Mesenchymal stem cell (in vitro differentiated cells and primary cell): ENCODE results near the gene FIGLA. TPM values are rescaled to one million over a fixed set of nuclear protein-coding genes. Genes with fewer than 3 reads are reported as not detected.

Source experiments
- DNase-seq: peaks from one replicate; pipeline ENCODE4 v3.0.0-alpha.2; 2013
- H2AFZ ChIP-seq: one replicate; pipeline ENCODE4 v1.6.1; 2013; ENCODE audit warnings: low read depth, mild to moderate bottlenecking, control low read depth, inconsistent platforms, low read length, moderate library complexity
- H2AK5ac ChIP-seq: 2 replicates; pipeline ENCODE4 v1.6.1; 2013; ENCODE audit warnings: low read length, moderate library complexity, mild to moderate bottlenecking, inconsistent platforms; ENCODE audit not compliant: severe bottlenecking
- H2BK120ac ChIP-seq: one replicate; pipeline ENCODE4 v1.6.1; 2013; ENCODE audit warnings: low read depth, mild to moderate bottlenecking, inconsistent platforms, low read length, moderate library complexity
- H2BK12ac ChIP-seq, 2 experiments: one replicate each; pipeline ENCODE4 v1.6.1; 2013; ENCODE audit warnings: inconsistent platforms in 2 of 2, low read length in 2 of 2, mild to moderate bottlenecking in 2 of 2, moderate library complexity in 2 of 2, control low read depth in 1 of 2
- H2BK15ac ChIP-seq: one replicate; pipeline ENCODE4 v1.6.1; 2013; ENCODE audit warnings: mild to moderate bottlenecking, low read depth, inconsistent platforms; ENCODE audit not compliant: poor library complexity, severe bottlenecking
- H2BK5ac ChIP-seq: 2 replicates; pipeline ENCODE4 v1.6.1; 2013; ENCODE audit warnings: low read depth, mild to moderate bottlenecking, low read length, control low read depth, inconsistent platforms; ENCODE audit not compliant: poor library complexity, severe bottlenecking
- H3K14ac ChIP-seq, 2 experiments: one replicate each; pipeline ENCODE4 v1.6.1; 2013; ENCODE audit warnings: inconsistent platforms in 2 of 2, low read length in 2 of 2, control low read depth in 1 of 2, mild to moderate bottlenecking in 1 of 2, moderate library complexity in 1 of 2
- H3K18ac ChIP-seq, 2 experiments: one replicate each; pipeline ENCODE4 v1.6.1; 2013; ENCODE audit warnings: inconsistent platforms in 2 of 2, low read length in 2 of 2, control low read depth in 1 of 2, low read depth in 1 of 2, mild to moderate bottlenecking in 1 of 2
- H3K23ac ChIP-seq, 2 experiments: one replicate each; pipeline ENCODE4 v1.6.1; 2013; ENCODE audit warnings: inconsistent platforms in 2 of 2, low read length in 2 of 2, mild to moderate bottlenecking in 2 of 2, moderate library complexity in 2 of 2, control low read depth in 1 of 2
- H3K27ac ChIP-seq: 2 replicates; pipeline ENCODE4 v1.5.1; 2013; ENCODE audit warnings: mild to moderate bottlenecking, moderate library complexity, low read length, control low read depth, inconsistent platforms; ENCODE audit not compliant: poor library complexity, severe bottlenecking
- H3K27me3 ChIP-seq, 2 experiments: 2 replicates each; pipeline versions ENCODE4 v1.6.1 to v1.7.0; 2013; ENCODE audit warnings: low read length in 2 of 2, mild to moderate bottlenecking in 2 of 2, moderate library complexity in 2 of 2, control low read depth in 1 of 2, inconsistent platforms in 1 of 2; ENCODE audit not compliant: control insufficient read depth in 1 of 2, insufficient read depth in 1 of 2
- H3K36me3 ChIP-seq, 2 experiments: 2 replicates each; pipeline versions ENCODE4 v1.6.1 to v1.7.0; 2013; ENCODE audit warnings: low read length in 2 of 2, control low read depth in 1 of 2, inconsistent platforms in 1 of 2, low read depth in 1 of 2, mild to moderate bottlenecking in 1 of 2; ENCODE audit not compliant: insufficient read depth in 2 of 2, control insufficient read depth in 1 of 2
- H3K4ac ChIP-seq, 2 experiments: one replicate each; pipeline ENCODE4 v1.6.1; 2013; ENCODE audit warnings: inconsistent platforms in 2 of 2, low read length in 2 of 2, mild to moderate bottlenecking in 2 of 2, moderate library complexity in 2 of 2, control low read depth in 1 of 2, low read depth in 1 of 2
- H3K4me1 ChIP-seq: 2 replicates; pipeline ENCODE4 v1.6.1; 2013; ENCODE audit warnings: low read depth, low read length, control low read depth; ENCODE audit not compliant: control insufficient read depth, insufficient read depth
- H3K4me2 ChIP-seq: 2 replicates; pipeline ENCODE4 v1.6.1; 2013; ENCODE audit warnings: low read length, mild to moderate bottlenecking, inconsistent platforms; ENCODE audit not compliant: poor library complexity, severe bottlenecking
- H3K4me3 ChIP-seq, 2 experiments: 2 replicates each; pipeline versions ENCODE4 v1.5.1 to v1.7.0; 2013; ENCODE audit warnings: low read length in 2 of 2, mild to moderate bottlenecking in 2 of 2, control low read depth in 1 of 2, low read depth in 1 of 2; ENCODE audit not compliant: insufficient read depth in 1 of 2
- H3K79me1 ChIP-seq: replicated peaks from 2 replicates; pipeline ENCODE4 v1.6.1; 2013; ENCODE audit warnings: mild to moderate bottlenecking, control low read depth, low read length, inconsistent platforms; ENCODE audit not compliant: poor library complexity, severe bottlenecking
- H3K9ac ChIP-seq: 2 replicates; pipeline ENCODE4 v1.7.0; 2013; ENCODE audit warnings: mild to moderate bottlenecking, low read length, moderate library complexity
- H3K9me3 ChIP-seq: 2 replicates; pipeline ENCODE4 v1.7.0; 2013; ENCODE audit warnings: mild to moderate bottlenecking, low read length; ENCODE audit not compliant: control insufficient read depth
- H4K8ac ChIP-seq: one replicate; pipeline ENCODE4 v1.6.1; 2013; ENCODE audit warnings: inconsistent platforms, mild to moderate bottlenecking, low read length, moderate library complexity
- H4K91ac ChIP-seq: one replicate; pipeline ENCODE4 v1.6.1; 2013; ENCODE audit warnings: mild to moderate bottlenecking, low read length, inconsistent platforms
- WGBS: methylation state at CpG from one replicate; pipeline ENCODE4 v1.1.7; 2013; ENCODE audit warnings: mixed read lengths; 5-methylcytosine and 5-hydroxymethylcytosine counted together
- polyA plus RNA-seq, 2 experiments: library from polyadenylated mRNA; stranded (reverse); fragments of 200-250 nt; gene quantifications; one replicate each; pipeline ENCODE4 v1.2.3, GENCODE V29; 2013

FIGLA gene
- polyA plus RNA-seq (2013, experiment 1 of 2) = not detected
- polyA plus RNA-seq (2013, experiment 2 of 2) = not detected

GRCh38 chr2:70790136-70790828, at the start of gene FIGLA:
Gene FIGLA, minus strand, starts transcription at chr2:70790643. Its CDS starts 5 bp downstream, at chr2:70790638.
- no peak for DNase-seq

GRCh38 chr2:70837980-70838925, 47.8 kb upstream of the FIGLA start:
- Histone ChIP-seq H2AK5ac (no peak overlapping the region), H3K4me2 (no peak overlapping the region), H3K4me3 (no peak overlapping the region), H3K36me3 (no peaks in the 10 kb centered on the region), H3K27me3 (peaks cover 17 to 60% of the 10 kb centered on the region in 2 experiments), H2BK120ac (no peak overlapping the region), H2BK15ac (no peak overlapping the region), H3K27ac (no peak overlapping the region), H3K9me3 (no peaks in the 10 kb centered on the region), H3K4me1 (no peaks in the 10 kb centered on the region), H3K9ac (no peak overlapping the region), H3K14ac (no peak overlapping the region), H4K91ac (no peak overlapping the region), H2BK5ac (no peak overlapping the region), H3K4ac (no peak overlapping the region), H2AFZ (no peak overlapping the region), H2BK12ac (no peak overlapping the region), H3K23ac (no peak overlapping the region), H3K79me1 (no peaks in the 10 kb centered on the region), H3K18ac (no peak overlapping the region), H4K8ac (no peak overlapping the region)
- no peak for DNase-seq
- WGBS = 87% methylated on average over 10 of the region's 10 CpGs

More at GRCh38 chr2:70790136-70790828, at the start of gene FIGLA:
- Histone ChIP-seq H2BK120ac (no peak within 1 kb of the TSS), H3K23ac (no peak within 1 kb of the TSS), H3K4me2 (peak within 1 kb of the TSS; percentile 8), H3K4me1 (peaks cover 6% of the 10 kb centered on the region), H2BK15ac (no peak within 1 kb of the TSS), H3K27ac (no peak within 1 kb of the TSS), H3K4me3 (peak within 1 kb of the TSS in 1 of 2 experiments; percentile 63), H3K18ac (no peak within 1 kb of the TSS), H3K27me3 (peaks cover 64 to 87% of the 10 kb centered on the region in 2 experiments), H2BK5ac (no peak within 1 kb of the TSS), H4K8ac (no peak within 1 kb of the TSS), H3K36me3 (no peaks in the 10 kb centered on the region), H3K9ac (no peak within 1 kb of the TSS), H3K79me1 (no peaks in the 10 kb centered on the region), H3K14ac (no peak within 1 kb of the TSS), H2AFZ (no peak within 1 kb of the TSS), H3K4ac (no peak within 1 kb of the TSS), H3K9me3 (no peaks in the 10 kb centered on the region), H2AK5ac (no peak within 1 kb of the TSS), H2BK12ac (no peak within 1 kb of the TSS), H4K91ac (no peak within 1 kb of the TSS)
- 3% methylated on average over 64 of the region's 69 CpGs for WGBS

- WGBS = 87% methylated on average over 4 of the region's 4 CpGs
- H4K8ac ChIP-seq = no peak within 1 kb of the TSS
- no peak within 1 kb of the TSS for H3K9ac ChIP-seq
- H3K9me3 ChIP-seq = no peaks in the 10 kb centered on the region
- H2AFZ ChIP-seq = no peak within 1 kb of the TSS
- H2BK120ac ChIP-seq = no peak within 1 kb of the TSS
- H3K36me3 ChIP-seq = no peaks in the 10 kb centered on the region
- no peak within 1 kb of the TSS for H3K14ac ChIP-seq
- DNase-seq = no peak
- H3K4me1 ChIP-seq = no peaks in the 10 kb centered on the region
- no peak within 1 kb of the TSS for H3K4me2 ChIP-seq
- no peak within 1 kb of the TSS for H3K18ac ChIP-seq
- H3K79me1 ChIP-seq = no peaks in the 10 kb centered on the region
- H3K4ac ChIP-seq = no peak within 1 kb of the TSS
- H2BK15ac ChIP-seq = no peak within 1 kb of the TSS
- no peak within 1 kb of the TSS for H2BK12ac ChIP-seq
- peaks cover 22 to 65% of the 10 kb centered on the region in 2 experiments for H3K27me3 ChIP-seq
- H3K27ac ChIP-seq = no peak within 1 kb of the TSS
- no peak within 1 kb of the TSS for H4K91ac ChIP-seq
- no peak within 1 kb of the TSS for H2BK5ac ChIP-seq
- no peak within 1 kb of the TSS for H3K23ac ChIP-seq
- H2AK5ac ChIP-seq = no peak within 1 kb of the TSS
- no peak within 1 kb of the TSS for H3K4me3 ChIP-seq
Observed at GRCh38 chr2:70835643-70836042, 45.2 kb upstream of the FIGLA start, which contains the start of gene CD207. Gene CD207, minus strand, starts transcription at chr2:70835816. Its CDS starts 40 bp downstream, at chr2:70835776.

- H4K91ac ChIP-seq = no peak overlapping the region
- H3K4me3 ChIP-seq = no peak overlapping the region
- WGBS = 54% methylated on average over 4 of the region's 4 CpGs
- no peak overlapping the region for H3K9ac ChIP-seq
- peaks cover 30 to 66% of the 10 kb centered on the region in 2 experiments for H3K27me3 ChIP-seq
- DNase-seq = no peak
- H3K36me3 ChIP-seq = no peaks in the 10 kb centered on the region
- no peak overlapping the region for H2BK15ac ChIP-seq
- no peak overlapping the region for H3K23ac ChIP-seq
- H3K14ac ChIP-seq = no peak overlapping the region
- H3K4ac ChIP-seq = no peak overlapping the region
- H2BK120ac ChIP-seq = no peak overlapping the region
- H3K4me1 ChIP-seq = no peaks in the 10 kb centered on the region
- H3K27ac ChIP-seq = no peak overlapping the region
- H3K18ac ChIP-seq = no peak overlapping the region
- no peak overlapping the region for H3K4me2 ChIP-seq
- H2AFZ ChIP-seq = no peak overlapping the region
- no peaks in the 10 kb centered on the region for H3K9me3 ChIP-seq
- no peak overlapping the region for H2BK5ac ChIP-seq
- no peak overlapping the region for H2BK12ac ChIP-seq
- no peak overlapping the region for H2AK5ac ChIP-seq
- H4K8ac ChIP-seq = no peak overlapping the region
- H3K79me1 ChIP-seq = no peaks in the 10 kb centered on the region
Observed at GRCh38 chr2:70834881-70835280, 44.4 kb upstream of the FIGLA start.
